C4-2B (cell line): ENCODE measurements around the gene CDKN2B-AS1.

Experiments
- H3K27ac ChIP-seq: fragments of 450-650 bp; 2 replicates; pipeline ENCODE4 v1.5.1; 2017
- CTCF ChIP-seq: fragments of 450-650 bp; conservative IDR thresholded peaks from 2 replicates; pipeline ENCODE4 v1.5.1; 2017; ENCODE audit warnings: mild to moderate bottlenecking
- ZFX ChIP-seq: fragments of 450-650 bp; IDR thresholded peaks from 2 replicates; pipeline ENCODE4 v1.6.1; 2017

The CDKN2B-AS1 gene

GRCh38 chr9:22030101-22030598, 35.6 kb downstream of the CDKN2B-AS1 start:
- TF ChIP-seq CTCF (no peak), ZFX (no peak)
- no peak overlapping the region for H3K27ac ChIP-seq

GRCh38 chr9:22031655-22032411, 37.2 kb downstream of the CDKN2B-AS1 start:
- no peak overlapping the region for H3K27ac ChIP-seq
- TF ChIP-seq ZFX: no peak

GRCh38 chr9:22033012-22033630, 38.5 kb downstream of the CDKN2B-AS1 start:
- H3K27ac ChIP-seq: no peak overlapping the region
- no peak for TF ChIP-seq ZFX
- TF ChIP-seq CTCF: no peak

GRCh38 chr9:22035591-22036011, 41.0 kb downstream of the CDKN2B-AS1 start:
- no peak overlapping the region for H3K27ac ChIP-seq
- no peak for TF ChIP-seq CTCF
- no peak for TF ChIP-seq ZFX

GRCh38 chr9:22036866-22037626, 42.5 kb downstream of the CDKN2B-AS1 start:
- no peak overlapping the region for H3K27ac ChIP-seq
- no peak for TF ChIP-seq ZFX
- no peak for TF ChIP-seq CTCF

GRCh38 chr9:22037954-22038690, 43.5 kb downstream of the CDKN2B-AS1 start:
- TF ChIP-seq CTCF: peak; percentile 78
- TF ChIP-seq ZFX: no peak
- no peak overlapping the region for H3K27ac ChIP-seq

GRCh38 chr9:22039258-22039657, 44.7 kb downstream of the CDKN2B-AS1 start:
- TF ChIP-seq ZFX (no peak), CTCF (no peak)
- no peak overlapping the region for H3K27ac ChIP-seq
